IPS-20b (cell line): Measurements from ENCODE around the gene TP53TG5.

Experiments
- H3K27ac ChIP-seq: one replicate; pipeline ENCODE4 v1.5.1; 2013; ENCODE audit warnings: low read length
- H3K27me3 ChIP-seq: 2 replicates; pipeline ENCODE4 v1.6.1; 2013; ENCODE audit warnings: mild to moderate bottlenecking, low read length, inconsistent platforms; ENCODE audit not compliant: insufficient read depth
- H3K36me3 ChIP-seq: 2 replicates; pipeline ENCODE4 v1.6.1; 2013; ENCODE audit warnings: low read depth, mild to moderate bottlenecking, inconsistent platforms, low read length, moderate library complexity; ENCODE audit not compliant: insufficient read depth
- H3K4me1 ChIP-seq: 2 replicates; pipeline ENCODE4 v1.6.1; 2013; ENCODE audit warnings: mild to moderate bottlenecking, control low read depth, inconsistent platforms, low read length, moderate library complexity; ENCODE audit not compliant: insufficient read depth
- H3K4me3 ChIP-seq: 2 replicates; pipeline ENCODE4 v1.5.1; 2013; ENCODE audit warnings: mild to moderate bottlenecking, low read length, inconsistent platforms
- H3K9ac ChIP-seq: 2 replicates; pipeline ENCODE4 v1.6.1; 2013; ENCODE audit warnings: low read depth, mild to moderate bottlenecking, inconsistent platforms, low read length, moderate library complexity
- H3K9me3 ChIP-seq: 2 replicates; pipeline ENCODE4 v1.6.1; 2013; ENCODE audit warnings: mild to moderate bottlenecking, low read depth, low read length, inconsistent platforms; ENCODE audit not compliant: insufficient read depth

TP53TG5 gene

GRCh38 chr20:45341939-45342854 lies 35.9 kb downstream of the TP53TG5 start:
- peaks cover 94% of the 10 kb centered on the region for H3K4me1 ChIP-seq
- peaks cover 17% of the 10 kb centered on the region for H3K36me3 ChIP-seq
- H3K27me3 ChIP-seq, result peaks cover 2% of the 10 kb centered on the region; the same call in 1 of the 2 replicates
- H3K4me3 ChIP-seq, result peak overlapping the region; percentile 68
- no peaks in the 10 kb centered on the region for H3K9me3 ChIP-seq
- H3K9ac ChIP-seq, result peak overlapping the region; percentile 89; the same call in 1 of the 2 replicates
- H3K27ac ChIP-seq, result peak overlapping the region; percentile 96

- H3K4me3 ChIP-seq, result peak overlapping the region; percentile 68
These were observed 36.6 kb downstream of the TP53TG5 start for GRCh38 chr20:45341579-45341938.

GRCh38 chr20:45340951-45341350 lies 37.2 kb downstream of the TP53TG5 start:
- Histone ChIP-seq H3K27ac (peak overlapping the region; percentile 96), H3K4me3 (peak overlapping the region; percentile 68), H3K9ac (peak overlapping the region; percentile 89; the same call in 1 of the 2 replicates), H3K36me3 (peaks cover 17% of the 10 kb centered on the region), H3K27me3 (no peaks in the 10 kb centered on the region), H3K9me3 (no peaks in the 10 kb centered on the region), H3K4me1 (peaks cover 82% of the 10 kb centered on the region)

More at GRCh38 chr20:45341579-45341938, 36.6 kb downstream of the TP53TG5 start:
- Histone ChIP-seq H3K4me1 (peaks cover 88% of the 10 kb centered on the region), H3K9ac (peak overlapping the region; percentile 89; the same call in 1 of the 2 replicates), H3K27me3 (no peaks in the 10 kb centered on the region), H3K9me3 (no peaks in the 10 kb centered on the region), H3K36me3 (peaks cover 17% of the 10 kb centered on the region), H3K27ac (peak overlapping the region; percentile 96)

- peak overlapping the region; percentile 89; the same call in 1 of the 2 replicates for H3K9ac ChIP-seq
- no peaks in the 10 kb centered on the region for H3K27me3 ChIP-seq
- H3K36me3 ChIP-seq, result peaks cover 21% of the 10 kb centered on the region
- peak overlapping the region; percentile 96 for H3K27ac ChIP-seq
- H3K4me3 ChIP-seq, result peak overlapping the region; percentile 46; the same call in 1 of the 2 replicates
- H3K4me1 ChIP-seq, result peaks cover 76% of the 10 kb centered on the region
- no peaks in the 10 kb centered on the region for H3K9me3 ChIP-seq
These were observed 37.8 kb downstream of the TP53TG5 start for GRCh38 chr20:45340236-45340847.

- Histone ChIP-seq H3K9ac (peak overlapping the region; percentile 89; the same call in 1 of the 2 replicates), H3K4me3 (no peak overlapping the region), H3K27ac (no peak overlapping the region), H3K27me3 (no peaks in the 10 kb centered on the region), H3K4me1 (peaks cover 71% of the 10 kb centered on the region), H3K9me3 (no peaks in the 10 kb centered on the region), H3K36me3 (peaks cover 24% of the 10 kb centered on the region)
These were observed 38.3 kb downstream of the TP53TG5 start for GRCh38 chr20:45339799-45340198.

- H3K9ac ChIP-seq, result no peak overlapping the region
- H3K36me3 ChIP-seq, result peaks cover 26% of the 10 kb centered on the region
- no peaks in the 10 kb centered on the region for H3K9me3 ChIP-seq
- H3K27me3 ChIP-seq, result no peaks in the 10 kb centered on the region
- no peak overlapping the region for H3K27ac ChIP-seq
- no peak overlapping the region for H3K4me3 ChIP-seq
- H3K4me1 ChIP-seq, result peaks cover 64% of the 10 kb centered on the region
These were observed 39.0 kb downstream of the TP53TG5 start for GRCh38 chr20:45339084-45339483.

GRCh38 chr20:45338121-45339030 lies 39.7 kb downstream of the TP53TG5 start:
- no peak overlapping the region for H3K4me3 ChIP-seq
- peaks cover 26% of the 10 kb centered on the region for H3K36me3 ChIP-seq
- H3K4me1 ChIP-seq, result peaks cover 57% of the 10 kb centered on the region
- no peak overlapping the region for H3K27ac ChIP-seq
- H3K27me3 ChIP-seq, result no peaks in the 10 kb centered on the region
- H3K9me3 ChIP-seq, result no peaks in the 10 kb centered on the region
- no peak overlapping the region for H3K9ac ChIP-seq

- Histone ChIP-seq H3K27me3 (no peaks in the 10 kb centered on the region), H3K9ac (peak overlapping the region; percentile 28; the same call in 1 of the 2 replicates), H3K36me3 (peaks cover 33% of the 10 kb centered on the region), H3K27ac (no peak overlapping the region), H3K4me1 (peaks cover 48% of the 10 kb centered on the region), H3K9me3 (no peaks in the 10 kb centered on the region), H3K4me3 (no peak overlapping the region)
These were observed 40.6 kb downstream of the TP53TG5 start for GRCh38 chr20:45337367-45338120.

GRCh38 chr20:45336530-45337366 lies 41.4 kb downstream of the TP53TG5 start:
- H3K27ac ChIP-seq, result no peak overlapping the region
- no peaks in the 10 kb centered on the region for H3K27me3 ChIP-seq
- H3K4me3 ChIP-seq, result no peak overlapping the region
- peaks cover 41% of the 10 kb centered on the region for H3K36me3 ChIP-seq
- peaks cover 43% of the 10 kb centered on the region for H3K4me1 ChIP-seq
- H3K9ac ChIP-seq, result no peak overlapping the region
- no peaks in the 10 kb centered on the region for H3K9me3 ChIP-seq

GRCh38 chr20:45330476-45330875 lies 47.6 kb downstream of the TP53TG5 start:
- H3K27me3 ChIP-seq, result no peaks in the 10 kb centered on the region
- H3K27ac ChIP-seq, result no peak overlapping the region
- H3K9ac ChIP-seq, result no peak overlapping the region
- H3K4me3 ChIP-seq, result no peak overlapping the region
- peaks cover 79% of the 10 kb centered on the region for H3K36me3 ChIP-seq
- H3K9me3 ChIP-seq, result no peaks in the 10 kb centered on the region
- no peaks in the 10 kb centered on the region for H3K4me1 ChIP-seq
